8988T (cell line): ENCODE results near the gene SLC6A6.
"Not testable (repeated sequence)": the region's sequence is repeated elsewhere in the genome, so short reads cannot be mapped to it uniquely, and the experiment has no call there.

Source experiments
- DNase-seq: peaks from one replicate; pipeline ENCODE4 v3.0.0; 2011

SLC6A6 gene

GRCh38 chr3:14401692-14402303 lies 608 bp upstream of the SLC6A6 start:
- DNase-seq, result no peak

GRCh38 chr3:14403619-14404155 lies 1.3 kb downstream of the SLC6A6 start:
- no peak for DNase-seq

- no peak for DNase-seq
These were observed 1.8 kb downstream of the SLC6A6 start for GRCh38 chr3:14404186-14404585.

DNA sequence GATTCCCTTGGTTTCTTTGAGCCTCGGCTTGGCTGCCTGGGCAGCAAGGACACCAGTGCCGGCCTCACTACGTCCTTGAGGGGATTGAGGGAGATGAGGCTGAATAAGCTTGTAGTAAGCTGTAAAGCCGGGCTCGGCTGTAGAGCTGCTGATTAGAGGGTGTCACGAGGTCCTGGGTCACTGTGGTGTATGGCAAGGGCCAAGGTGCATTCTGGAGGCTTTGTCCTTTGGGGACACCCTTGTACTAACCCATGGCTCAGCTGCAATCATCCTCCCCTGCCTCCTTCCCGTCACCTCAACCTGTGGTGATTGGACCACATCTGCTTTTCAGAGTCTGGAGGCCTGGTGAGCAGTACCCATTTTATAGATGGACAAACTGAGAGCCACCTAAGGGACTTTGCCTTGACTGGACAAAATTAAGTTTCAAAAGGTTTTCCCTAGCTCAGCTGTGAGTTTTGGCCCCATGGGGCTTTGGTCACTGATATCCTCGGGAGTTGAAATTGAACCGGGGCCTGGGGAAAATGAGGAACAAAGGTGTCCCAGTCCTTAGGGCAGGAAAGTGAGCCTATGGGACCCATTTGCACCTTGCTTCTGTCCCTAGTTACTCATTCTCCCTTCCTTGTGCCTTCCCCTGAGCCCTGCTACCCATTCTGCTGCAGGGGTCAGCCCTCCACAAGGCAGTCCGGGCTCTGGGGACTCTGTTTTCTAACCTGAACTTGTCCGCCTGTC lies 2.4 kb downstream of the SLC6A6 start:
- DNase-seq, result no peak

DNA sequence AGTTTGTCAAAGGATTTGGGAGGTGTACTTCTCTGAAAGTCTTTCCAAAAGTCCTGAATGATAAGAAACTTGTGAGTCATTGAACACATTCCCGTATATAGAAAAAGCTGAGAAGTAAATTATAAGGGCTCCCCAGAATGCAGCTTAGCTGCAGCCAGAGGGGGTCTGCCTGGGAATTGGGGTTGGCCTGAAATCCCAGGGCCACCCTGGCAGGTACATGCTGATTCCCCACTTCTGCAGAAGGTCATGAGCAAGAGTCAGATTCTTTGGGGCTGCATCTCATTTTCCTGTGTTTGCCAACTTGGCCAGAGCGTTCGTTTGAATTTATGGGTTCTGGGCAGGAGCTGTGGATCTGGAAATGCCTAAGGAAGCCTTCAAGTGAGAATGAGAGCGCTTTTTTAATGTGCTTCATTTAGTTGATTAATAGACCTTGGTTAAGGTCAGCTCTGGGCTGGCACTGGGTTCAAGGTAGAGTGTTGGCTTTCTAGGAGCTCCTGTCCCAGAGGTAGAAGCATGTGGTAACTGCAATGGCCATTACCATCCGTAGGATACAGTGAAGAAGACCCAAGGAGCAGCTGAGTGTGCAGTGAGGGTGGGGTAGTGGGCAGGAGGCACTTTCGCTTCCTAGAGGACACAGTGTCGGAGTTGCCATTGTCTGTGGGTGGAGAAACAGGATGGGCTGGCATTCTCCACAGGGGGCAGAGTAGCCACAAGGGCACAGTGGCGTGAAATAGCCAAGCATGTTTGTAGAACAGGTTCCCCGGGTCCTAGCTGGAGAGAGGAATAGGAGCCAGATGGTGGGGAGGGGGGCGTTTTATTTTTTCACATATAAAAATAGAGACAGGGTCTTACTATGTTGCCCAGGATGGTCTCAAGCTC lies 3.2 kb downstream of the SLC6A6 start:
- no peak for DNase-seq

DNA sequence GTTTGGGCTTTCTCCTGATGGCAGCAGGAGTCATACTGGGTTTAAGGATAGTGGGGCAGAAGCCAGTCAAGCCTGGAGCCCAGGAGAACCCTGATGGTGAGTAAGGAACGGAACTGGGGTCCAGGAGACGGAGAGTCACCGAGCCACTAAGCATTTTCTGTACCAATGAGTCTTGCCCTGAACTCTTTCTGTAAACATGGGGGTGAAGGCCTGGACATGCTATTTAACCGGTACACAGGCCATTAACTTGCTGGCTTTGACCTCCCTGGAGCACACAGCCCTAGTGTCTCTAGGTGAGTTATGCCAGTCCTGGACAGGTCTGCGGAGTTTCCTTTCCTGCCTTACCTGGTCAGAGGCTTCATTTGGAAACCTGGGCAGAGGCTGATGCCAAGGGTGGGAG lies 3.9 kb downstream of the SLC6A6 start:
- no peak for DNase-seq

DNA sequence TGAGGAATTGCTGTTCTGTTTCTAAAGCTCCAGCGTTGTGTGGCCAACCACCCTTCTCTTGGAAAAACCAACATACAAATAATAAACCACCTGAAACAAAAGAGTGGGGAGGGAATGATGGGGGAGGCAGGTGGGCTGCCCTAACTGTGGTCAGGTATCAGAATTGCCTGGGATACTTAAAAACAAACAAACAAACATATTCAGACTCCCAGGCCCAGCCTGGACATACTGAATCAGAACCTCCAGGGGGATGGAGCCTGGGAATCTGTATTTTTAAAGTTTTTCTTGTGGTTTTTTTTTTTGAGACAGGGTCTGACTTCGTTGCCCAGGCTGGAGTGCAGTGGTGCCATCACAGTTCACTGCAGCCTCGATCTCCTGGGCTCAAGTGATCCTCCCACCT lies 4.4 kb downstream of the SLC6A6 start:
- no peak for DNase-seq

GRCh38 chr3:14407203-14407602 lies 4.8 kb downstream of the SLC6A6 start:
- DNase-seq, result no peak

GRCh38 chr3:14409779-14410063 lies 7.3 kb downstream of the SLC6A6 start:
- not testable (repeated sequence) for DNase-seq

DNA sequence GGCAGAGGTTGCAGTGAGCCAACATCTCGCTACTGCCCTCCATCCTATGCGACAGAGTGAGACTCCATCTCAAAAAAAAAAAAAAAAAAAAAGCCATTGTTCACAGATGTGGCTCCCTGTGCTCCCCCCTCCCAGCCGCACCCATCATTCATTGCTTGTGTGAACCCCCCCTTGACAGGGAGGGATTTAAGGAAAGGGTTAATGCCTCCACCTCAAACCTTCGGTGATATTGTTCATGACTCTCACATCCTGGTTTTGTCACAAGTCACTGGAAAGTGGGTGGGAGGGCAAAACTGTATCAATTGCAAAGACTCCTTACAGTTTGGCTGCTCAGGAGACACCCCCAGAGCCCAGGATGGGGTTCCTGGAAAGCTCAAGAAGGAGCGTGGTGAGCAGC lies 7.7 kb downstream of the SLC6A6 start:
- DNase-seq, result no peak

DNA sequence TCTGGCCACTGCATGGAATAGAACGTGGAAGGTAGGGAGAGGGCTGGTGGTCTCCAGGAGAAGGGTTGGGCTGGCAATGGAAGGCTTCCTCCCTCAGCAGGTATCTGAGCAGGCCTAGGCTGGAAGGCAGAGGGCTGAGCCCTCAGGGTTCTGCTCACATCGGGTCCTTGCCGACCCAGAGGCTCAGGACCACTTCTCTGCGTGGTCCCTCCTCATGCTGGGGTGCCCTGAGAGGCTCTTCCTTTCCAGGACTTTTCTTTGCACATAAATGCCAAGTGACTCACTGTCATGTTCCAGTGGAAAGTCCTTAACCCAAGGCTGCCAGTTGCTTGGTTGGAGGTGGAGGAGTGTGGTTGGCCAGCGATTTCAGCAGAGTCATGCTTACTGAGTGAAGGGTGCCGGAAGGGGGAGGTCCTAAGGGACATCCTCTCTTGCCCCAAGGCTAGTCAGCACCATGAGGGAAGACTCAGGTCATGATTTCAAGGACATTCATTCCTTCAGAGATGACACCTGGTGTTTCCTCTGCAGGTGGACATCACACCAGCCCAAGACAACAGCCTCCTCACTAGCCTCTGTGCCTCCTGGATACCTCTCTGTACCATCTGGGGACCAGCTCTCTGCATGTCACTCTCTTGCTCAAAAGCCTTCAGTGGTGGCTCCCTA lies 8.2 kb downstream of the SLC6A6 start:
- DNase-seq, result no peak

DNA sequence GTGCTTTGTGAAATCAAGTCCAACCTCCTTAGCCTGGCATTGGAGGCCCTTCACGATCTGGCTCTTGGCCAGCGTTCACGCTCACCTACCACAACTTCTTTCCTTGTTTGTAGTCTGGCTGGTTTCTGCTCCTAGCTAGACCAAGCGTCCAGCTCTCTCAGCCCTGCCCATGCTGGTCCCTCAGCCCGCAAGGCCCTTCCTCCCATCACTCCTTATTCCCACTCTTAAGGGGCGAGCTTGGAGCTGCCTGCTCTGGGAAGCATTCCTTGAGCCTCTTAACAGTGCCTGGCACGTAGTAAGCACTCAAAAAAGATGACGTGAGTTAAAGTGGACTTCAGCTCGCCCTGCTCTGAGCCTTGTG lies 8.7 kb downstream of the SLC6A6 start:
- no peak for DNase-seq

DNA sequence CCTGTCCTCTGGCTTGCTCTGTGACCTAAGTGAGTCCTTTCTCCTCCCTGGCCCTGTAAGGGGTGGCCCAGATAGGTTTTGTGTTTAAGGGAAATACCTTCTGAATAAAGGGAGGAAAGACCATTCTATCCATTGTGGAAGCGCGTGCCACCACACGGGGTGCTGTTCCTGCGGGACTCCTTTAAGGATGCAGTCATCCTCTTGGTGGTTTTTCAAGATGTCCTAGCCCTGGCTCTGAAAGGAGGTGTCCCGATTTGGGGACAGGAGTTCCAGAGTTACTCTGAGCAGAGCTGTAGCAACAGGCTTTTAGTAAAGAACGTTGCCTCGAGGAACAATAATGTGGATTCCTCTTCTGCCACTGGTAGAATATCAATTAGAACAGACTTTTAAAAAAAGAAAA lies 9.6 kb downstream of the SLC6A6 start:
- no peak for DNase-seq

DNA sequence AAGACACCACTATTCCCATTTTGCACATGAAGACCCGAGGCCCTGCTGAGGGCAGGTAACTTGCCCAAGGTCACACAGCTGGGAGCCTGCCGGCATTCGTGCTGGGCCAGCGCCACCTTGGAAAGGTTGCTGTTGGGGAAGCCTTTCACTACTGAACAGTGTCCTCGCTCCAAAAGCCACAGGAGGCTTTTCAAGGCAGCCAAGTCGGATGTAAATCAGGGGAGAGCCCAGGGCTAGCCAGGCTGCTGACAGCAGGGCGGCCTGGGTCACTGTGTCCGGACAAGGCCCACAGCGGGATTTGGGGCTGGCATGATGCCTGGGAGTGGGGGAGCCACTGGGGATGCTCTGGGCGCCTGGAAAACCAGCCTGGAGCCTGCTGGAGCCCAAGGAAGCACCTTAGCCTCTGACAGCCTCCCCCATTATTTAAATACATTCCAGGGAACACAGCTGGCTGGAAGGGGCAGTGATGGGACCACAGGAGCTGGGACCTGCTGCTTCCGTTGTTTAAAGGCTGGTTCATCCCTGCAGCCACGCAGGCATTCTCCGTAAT lies 10.5 kb downstream of the SLC6A6 start:
- DNase-seq, result no peak

GRCh38 chr3:14413381-14414071 lies 11.1 kb downstream of the SLC6A6 start:
- DNase-seq, result no peak

GRCh38 chr3:14414846-14415464 lies 12.5 kb downstream of the SLC6A6 start:
- DNase-seq, result no peak

DNA sequence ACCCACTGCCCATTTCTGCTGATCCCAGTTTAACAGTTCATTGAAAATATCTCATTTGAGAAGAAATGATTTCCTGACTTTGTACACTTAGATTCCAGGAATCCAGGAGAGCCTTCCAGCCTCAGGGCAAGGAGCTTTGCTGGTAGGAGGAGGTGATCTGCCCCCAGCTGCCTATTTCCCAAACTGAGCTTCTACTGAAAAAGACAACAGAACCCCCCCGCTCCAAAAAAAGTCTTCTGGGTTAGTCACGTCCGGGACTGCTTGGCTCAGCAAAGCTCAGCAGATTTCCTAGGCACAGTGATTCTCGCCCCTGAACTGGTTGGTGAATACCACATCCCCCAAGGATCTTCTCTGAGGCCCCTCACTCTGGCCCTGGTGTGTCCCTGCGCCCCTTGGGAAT lies 13.1 kb downstream of the SLC6A6 start:
- DNase-seq, result no peak

DNA sequence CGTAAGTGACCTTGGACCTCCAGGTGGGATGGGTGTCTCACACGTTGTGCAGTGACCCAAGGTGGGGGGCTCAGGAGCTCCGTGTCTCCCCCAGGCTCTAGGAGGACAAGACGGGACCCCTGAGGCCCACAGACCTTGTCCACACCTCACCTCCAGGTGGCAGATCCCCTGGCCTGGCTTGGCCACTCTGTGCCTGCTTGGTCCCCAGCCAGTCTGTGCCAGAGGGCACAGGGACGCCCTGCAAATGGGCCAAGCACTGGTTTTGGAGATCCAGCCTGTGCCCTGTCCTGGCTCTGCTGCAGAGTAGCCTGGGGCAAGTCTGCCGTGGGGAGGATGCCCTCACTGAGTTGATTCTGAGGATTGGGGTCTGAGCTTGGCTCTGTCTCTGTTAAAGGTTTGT lies 14.0 kb downstream of the SLC6A6 start:
- DNase-seq, result no peak

GRCh38 chr3:14418296-14419250 lies 16.2 kb downstream of the SLC6A6 start:
- no peak for DNase-seq
